Transverse colon (tissue), 4 donors: ENCODE results near the gene ZBTB7C. TPM values are rescaled to one million over a fixed set of nuclear protein-coding genes. Genes with fewer than 3 reads are reported as not detected.

ENCODE experiments used
- DNase-seq: peaks from one replicate; pipeline ENCODE4 v3.0.0-alpha.2; 2019
- H3K27ac ChIP-seq, 4 donors: fragments of 200-600 bp; sonication (generic); 2 replicates each; pipeline ENCODE4 v1.5.1; 2016 to 2018; ENCODE audit warnings: inconsistent platforms in 4 of 4
- H3K27me3 ChIP-seq: fragments of 200-600 bp; sonication (generic); 2 replicates; pipeline ENCODE4 v1.5.1; 2017; ENCODE audit warnings: inconsistent platforms
- H3K36me3 ChIP-seq, 4 donors: fragments of 200-600 bp; sonication (generic); 2 replicates each; pipeline ENCODE4 v1.5.1; 2017 to 2019; ENCODE audit warnings: inconsistent platforms in 4 of 4
- H3K4me1 ChIP-seq, 4 donors: fragments of 200-600 bp; sonication (generic); 2 replicates each; pipeline ENCODE4 v1.5.1; 2017 to 2020; ENCODE audit warnings: inconsistent platforms in 4 of 4
- H3K4me3 ChIP-seq, 4 donors: fragments of 200-600 bp; sonication (generic); 1 replicate in 1 of 4; 2 replicates in 3 of 4; pipeline versions ENCODE4 v1.5.1 to v1.6.1; 2017 to 2019; ENCODE audit warnings: inconsistent platforms in 4 of 4
- H3K9me3 ChIP-seq, 2 donors: fragments of 200-600 bp; sonication (generic); 2 replicates each; pipeline ENCODE4 v1.5.1; 2017 to 2019; ENCODE audit warnings: inconsistent platforms in 2 of 2
- EP300 ChIP-seq: sonication (generic); formaldehyde crosslinking; IDR thresholded peaks from one replicate; pipeline ENCODE4 v1.6.1; 2017; ENCODE audit warnings: antibody characterized with exemption, low read depth
- POLR2A ChIP-seq: fragments of 450-650 bp; IDR thresholded peaks from one replicate; pipeline ENCODE4 v1.6.1; 2016; ENCODE audit warnings: antibody characterized with exemption, mild to moderate bottlenecking, moderate library complexity
- POLR2AphosphoS5 ChIP-seq, 3 donors: sonication (generic); formaldehyde crosslinking; IDR thresholded peaks; one replicate each; pipeline ENCODE4 v1.6.1; 2016; ENCODE audit warnings: antibody characterized with exemption in 3 of 3
- WGBS, 2 donors: methylation state at CpG; one replicate each; pipeline ENCODE4 v1.1.5; 2018; ENCODE audit warnings: low coverage in 1 of 2; 5-methylcytosine and 5-hydroxymethylcytosine counted together
- in situ Hi-C, 4 donors: fragments of 200-750 bp; cut with MboI; loops; one replicate each; pipeline versions ENCODE4 v1.15.0 to v1.15.1; 2017; ENCODE audit warnings: low sequenced_read_pairs in 3 of 4, low pct_ligation_motif_present in 1 of 4, low pct_unique_long_range_greater_than_20kb in 1 of 4
- intact Hi-C: fragments of 100-400 bp; cut with DNase I; formaldehyde crosslinking; loops from one replicate; pipeline ENCODE4 v1.15.1; 2023; ENCODE audit warnings: low total_unique reads
- total RNA-seq, 4 donors: library from RNA; depleted of rRNA; stranded (reverse); fragments of >200 nt; gene quantifications; one replicate each; pipeline ENCODE4 v1.1.0, GENCODE V29; 2016
- TF ChIP-seq, protein P1 (sequence below), 5 experiments: fragments of 200-600 bp in 3 of 5; fragments of 450-650 bp in 2 of 5; sonication (generic) in 3 of 5; IDR thresholded peaks; 1 replicate in 2 of 5; 2 replicates in 3 of 5; pipeline ENCODE4 v1.5.1; 2016 to 2017; ENCODE audit warnings: antibody characterized with exemption in 5 of 5, inconsistent platforms in 3 of 5, mild to moderate bottlenecking in 2 of 5, moderate library complexity in 1 of 5

Gene ZBTB7C
- total RNA-seq, 4 donors from 2014 or later: 38.4 to 81.2 (median 47.5) TPM

DNA sequence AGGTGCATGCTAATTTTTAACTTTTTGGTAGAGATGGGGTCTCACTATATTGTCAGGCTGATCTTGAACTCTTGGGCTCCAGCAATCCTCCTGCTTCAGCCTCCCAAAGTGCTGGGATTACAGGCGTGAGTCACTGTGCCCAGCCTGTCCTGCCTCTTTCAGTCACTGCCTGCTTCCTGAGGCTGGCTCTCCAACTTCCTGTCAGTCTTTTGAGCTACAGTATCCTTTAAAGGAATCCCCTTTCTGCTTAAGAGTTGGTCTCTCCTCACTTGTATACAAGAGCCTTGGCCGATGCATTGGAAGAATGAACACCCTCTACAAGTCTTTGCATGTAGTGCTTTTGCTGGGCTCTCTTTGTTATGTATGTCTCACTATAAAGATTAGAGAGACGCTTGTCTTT, 390.3 kb downstream of the ZBTB7C start:
- no peak for DNase-seq
- WGBS, 2 donors: 56 to 69% methylated on average over 3 of the region's 3 CpGs
- no peak for TF ChIP-seq POLR2AphosphoS5 (IDR thresholded peaks at IDR 0.05)
- TF ChIP-seq, protein P1, sequence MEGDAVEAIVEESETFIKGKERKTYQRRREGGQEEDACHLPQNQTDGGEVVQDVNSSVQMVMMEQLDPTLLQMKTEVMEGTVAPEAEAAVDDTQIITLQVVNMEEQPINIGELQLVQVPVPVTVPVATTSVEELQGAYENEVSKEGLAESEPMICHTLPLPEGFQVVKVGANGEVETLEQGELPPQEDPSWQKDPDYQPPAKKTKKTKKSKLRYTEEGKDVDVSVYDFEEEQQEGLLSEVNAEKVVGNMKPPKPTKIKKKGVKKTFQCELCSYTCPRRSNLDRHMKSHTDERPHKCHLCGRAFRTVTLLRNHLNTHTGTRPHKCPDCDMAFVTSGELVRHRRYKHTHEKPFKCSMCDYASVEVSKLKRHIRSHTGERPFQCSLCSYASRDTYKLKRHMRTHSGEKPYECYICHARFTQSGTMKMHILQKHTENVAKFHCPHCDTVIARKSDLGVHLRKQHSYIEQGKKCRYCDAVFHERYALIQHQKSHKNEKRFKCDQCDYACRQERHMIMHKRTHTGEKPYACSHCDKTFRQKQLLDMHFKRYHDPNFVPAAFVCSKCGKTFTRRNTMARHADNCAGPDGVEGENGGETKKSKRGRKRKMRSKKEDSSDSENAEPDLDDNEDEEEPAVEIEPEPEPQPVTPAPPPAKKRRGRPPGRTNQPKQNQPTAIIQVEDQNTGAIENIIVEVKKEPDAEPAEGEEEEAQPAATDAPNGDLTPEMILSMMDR (IDR thresholded peaks at IDR 0.05): no peak
- in situ Hi-C loops (loop anchor here in 2 of 4 donors (10.0 kb wide), 1 partner anchor 244 kb away; no protein-coding TSS in a partner anchor), intact Hi-C loops (no loop called here)
- no peaks in the 10 kb centered on the region for H3K9me3 ChIP-seq
- peaks cover 23% of the 10 kb centered on the region for H3K27me3 ChIP-seq
- no peaks in the 10 kb centered on the region for H3K4me1 ChIP-seq
- no peak overlapping the region for H3K27ac ChIP-seq
- no peak overlapping the region for H3K4me3 ChIP-seq
- H3K36me3 ChIP-seq: no peaks in the 10 kb centered on the region

DNA sequence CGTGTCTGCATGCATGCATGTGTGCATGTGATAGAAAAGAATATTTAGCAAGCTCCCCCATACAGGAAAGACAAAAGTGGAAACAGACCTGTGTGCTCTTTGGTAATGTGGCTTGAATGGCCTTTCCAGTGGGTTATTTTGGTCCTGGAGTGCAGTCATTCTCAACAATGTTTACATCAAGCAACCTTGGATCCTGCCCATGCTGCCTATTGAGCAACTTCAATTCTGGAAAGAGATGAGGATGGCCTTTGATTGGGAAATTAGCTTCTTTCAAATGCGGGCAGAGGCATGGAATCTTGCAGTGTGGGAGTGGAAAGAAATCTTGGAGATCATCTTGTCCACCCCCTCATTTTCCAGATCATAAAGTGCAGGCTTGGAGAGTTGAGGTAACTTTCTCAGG, 391.5 kb downstream of the ZBTB7C start:
- intact Hi-C loops (no loop called here), in situ Hi-C loops (loop anchor here in 2 of 4 donors (10.0 kb wide), 1 partner anchor 243 kb away; no protein-coding TSS in a partner anchor)
- peaks cover 23% of the 10 kb centered on the region for H3K27me3 ChIP-seq
- no peak for DNase-seq
- H3K4me3 ChIP-seq: no peak overlapping the region
- no peaks in the 10 kb centered on the region for H3K36me3 ChIP-seq
- no peak for TF ChIP-seq POLR2AphosphoS5 (IDR thresholded peaks at IDR 0.05)
- no peak for TF ChIP-seq POLR2A
- TF ChIP-seq EP300: no peak
- no peak overlapping the region for H3K27ac ChIP-seq
- no peaks in the 10 kb centered on the region for H3K4me1 ChIP-seq
- no peaks in the 10 kb centered on the region for H3K9me3 ChIP-seq
- 86 to 91% methylated on average over 1 to 2 of the region's 2 CpGs for whole genome bisulfite sequencing, 2 donors

DNA sequence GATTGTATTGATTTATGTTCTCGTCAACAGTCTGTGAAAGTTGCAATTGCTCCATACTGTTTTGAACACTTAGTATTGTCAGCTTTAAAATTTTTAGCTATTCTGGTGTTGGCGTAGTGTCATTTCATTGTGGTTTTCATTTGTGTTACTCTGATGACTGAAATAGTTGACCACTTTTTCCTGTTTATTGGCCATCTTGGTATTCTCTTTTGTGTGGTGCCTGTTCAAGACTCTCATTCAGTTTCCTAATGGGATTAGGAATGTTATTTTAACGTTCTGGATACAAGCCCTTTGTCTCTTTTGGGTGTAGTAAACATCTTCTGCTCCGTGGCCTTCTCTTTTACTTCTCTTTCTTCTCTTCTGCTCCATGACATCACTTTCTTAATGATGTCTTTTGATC, 396.0 kb downstream of the ZBTB7C start:
- WGBS, 2 donors: 49 to 50% methylated on average over 4 of the region's 4 CpGs
- H3K27me3 ChIP-seq: no peaks in the 10 kb centered on the region
- peaks cover 0 to 6% (median 3%) of the 10 kb centered on the region in 4 donors for H3K4me1 ChIP-seq
- intact Hi-C loops: no loop called here
- in situ Hi-C loops: loop anchor here in 3 of 4 donors (5.0 to 10.0 kb wide), 2 partner anchors 236 to 238 kb away; no protein-coding TSS in a partner anchor
- TF ChIP-seq POLR2A (no peak), POLR2AphosphoS5 (IDR thresholded peaks at IDR 0.05) (no peak), EP300 (no peak)
- TF ChIP-seq, protein P1 (IDR thresholded peaks at IDR 0.05): no peak
- H3K9me3 ChIP-seq: no peaks in the 10 kb centered on the region
- no peak for DNase-seq
- H3K36me3 ChIP-seq: no peaks in the 10 kb centered on the region
- H3K27ac ChIP-seq: no peak overlapping the region
- H3K4me3 ChIP-seq: no peak overlapping the region

DNA sequence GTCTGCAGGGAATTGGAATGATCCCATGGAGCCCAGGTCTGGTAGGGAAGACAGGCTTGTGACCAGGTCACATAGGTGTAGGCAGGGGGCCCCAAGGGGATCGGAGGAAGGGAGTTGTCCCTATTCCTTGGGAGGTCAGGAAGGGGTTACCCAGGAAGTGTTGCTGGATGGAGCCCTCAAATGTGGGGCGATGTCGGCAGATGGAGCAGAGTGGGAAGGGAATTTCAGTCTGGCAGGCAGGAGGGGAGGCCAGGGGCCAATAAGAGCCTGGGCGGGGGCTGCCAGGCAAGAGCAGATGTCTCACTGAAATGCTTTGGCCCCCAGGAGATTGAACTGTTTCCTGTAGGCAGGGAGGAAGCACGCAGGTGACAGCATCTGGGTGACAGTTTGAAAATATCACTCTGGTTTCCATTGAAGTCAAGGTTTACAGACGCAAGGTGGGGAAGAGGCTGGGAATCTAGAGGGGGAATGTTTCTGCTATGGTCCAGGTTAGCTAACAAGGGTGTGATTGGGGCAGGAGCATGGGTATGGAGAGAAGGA, 397.2 kb downstream of the ZBTB7C start:
- H3K27ac ChIP-seq: no peak overlapping the region
- no peaks in the 10 kb centered on the region for H3K9me3 ChIP-seq
- DNase-seq: no peak
- no peaks in the 10 kb centered on the region for H3K36me3 ChIP-seq
- no peaks in the 10 kb centered on the region for H3K27me3 ChIP-seq
- peaks cover 0 to 6% (median 3%) of the 10 kb centered on the region in 4 donors for H3K4me1 ChIP-seq
- in situ Hi-C loops: loop anchor here in 3 of 4 donors (5.0 to 10.0 kb wide), 2 partner anchors 235 to 237 kb away; no protein-coding TSS in a partner anchor
- 76 to 92% methylated on average over 2 to 6 of the region's 6 CpGs for WGBS, 2 donors
- TF ChIP-seq POLR2AphosphoS5 (IDR thresholded peaks at IDR 0.05) (no peak), EP300 (no peak), POLR2A (no peak)
- TF ChIP-seq, protein P1 (IDR thresholded peaks at IDR 0.05): no peak
- H3K4me3 ChIP-seq: no peak overlapping the region
- intact Hi-C loops: no loop called here
